Muscle of leg (tissue), 11 donors: ENCODE data around the gene RPS6KB2. TPM values are rescaled to one million over a fixed set of nuclear protein-coding genes. Genes with fewer than 3 reads are reported as not detected.
A peak's percentile ranks its signal among the peaks of the same experiment; 100 is the strongest.

ENCODE experiments used
- DNase-seq: peaks from one replicate; pipeline ENCODE4 v3.0.0; 2013
- H3K27ac ChIP-seq: one replicate; pipeline ENCODE4 v1.5.1; 2013; ENCODE audit warnings: mild to moderate bottlenecking, low read length, control low read depth
- H3K27me3 ChIP-seq: one replicate; pipeline ENCODE4 v1.6.1; 2013; ENCODE audit warnings: low read length; ENCODE audit not compliant: control insufficient read depth, insufficient read depth
- H3K36me3 ChIP-seq: one replicate; pipeline ENCODE4 v1.6.1; 2013; ENCODE audit warnings: low read length; ENCODE audit not compliant: control insufficient read depth, insufficient read depth
- H3K4me1 ChIP-seq: one replicate; pipeline ENCODE4 v1.6.1; 2013; ENCODE audit warnings: low read length; ENCODE audit not compliant: control insufficient read depth, insufficient read depth
- H3K4me3 ChIP-seq: one replicate; pipeline ENCODE4 v1.5.1; 2013; ENCODE audit warnings: low read length, control low read depth
- H3K9me3 ChIP-seq: replicated peaks from 2 replicates; pipeline ENCODE4 v1.6.1; 2013; ENCODE audit warnings: low read depth, low read length; ENCODE audit not compliant: control insufficient read depth
- WGBS: methylation state at CpG from one replicate; pipeline ENCODE4 v1.1.5; 2013; ENCODE audit warnings: missing lambda C conversion rate; ENCODE audit not compliant: insufficient coverage; 5-methylcytosine and 5-hydroxymethylcytosine counted together
- polyA plus RNA-seq, 8 donors: library from polyadenylated mRNA; unstranded; fragments of 120-200 nt; gene quantifications; one replicate each; pipeline versions ENCODE4 v1.2.1 to v1.2.3, GENCODE V29; 2013; ENCODE audit warnings: inconsistent platforms in 1 of 8, low replicate concordance in 1 of 8; ENCODE audit not compliant: insufficient read length in 8 of 8, insufficient read depth in 1 of 8
- total RNA-seq: library from RNA; stranded (reverse); fragments of 120-200 nt; gene quantifications from one replicate; pipeline ENCODE4 v1.2.4, GENCODE V29; 2013

RPS6KB2 gene
- total and polyA plus RNA-seq, 9 donors, result 27.9 to 45.5 (median 37.7) TPM

DNA sequence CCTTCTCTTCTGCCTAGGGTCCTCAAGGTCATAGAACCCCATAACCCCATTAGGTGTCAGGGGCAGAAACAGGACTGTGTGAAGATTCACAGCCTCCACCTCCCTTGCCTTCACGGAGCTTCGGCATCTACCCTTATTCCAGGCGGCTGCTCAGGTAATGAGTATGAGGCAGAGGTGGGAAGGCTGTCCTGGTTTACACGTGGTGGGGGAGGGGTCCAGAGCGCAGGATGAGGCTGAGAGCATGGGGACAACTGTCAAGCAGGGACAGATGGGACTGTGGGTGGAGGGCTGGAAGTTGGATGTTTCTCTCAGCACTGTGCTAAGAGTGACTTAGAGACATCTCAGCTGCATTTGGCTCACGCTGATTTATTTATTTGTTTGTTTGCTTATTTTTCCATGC is 40.8 kb upstream of the RPS6KB2 start:
- DNase-seq, result no peak
- 22% methylated on average over 2 of the region's 6 CpGs for WGBS
- H3K4me3 ChIP-seq, result no peak overlapping the region

GRCh38 chr11:67389477-67389876 is 38.8 kb upstream of the RPS6KB2 start:
- 56% methylated on average over 4 of the region's 6 CpGs for WGBS
- DNase-seq, result no peak

More for the DNA sequence above, 40.8 kb upstream of the RPS6KB2 start:
- no peaks in the 10 kb centered on the region for H3K9me3 ChIP-seq
- H3K27me3 ChIP-seq, result peaks cover 4% of the 10 kb centered on the region
- no peaks in the 10 kb centered on the region for H3K36me3 ChIP-seq
- H3K27ac ChIP-seq, result no peak overlapping the region
- peaks cover 13% of the 10 kb centered on the region for H3K4me1 ChIP-seq

GRCh38 chr11:67390947-67391303 is 37.4 kb upstream of the RPS6KB2 start:
- Histone ChIP-seq H3K27me3 (peaks cover under 1% of the 10 kb centered on the region), H3K4me3 (peak overlapping the region; percentile 84), H3K4me1 (peaks cover 16% of the 10 kb centered on the region), H3K9me3 (no peaks in the 10 kb centered on the region), H3K36me3 (peaks cover 18% of the 10 kb centered on the region), H3K27ac (peak overlapping the region; percentile 88)
- no peak for DNase-seq
- WGBS, result 1% methylated on average over 10 of the region's 15 CpGs

More at GRCh38 chr11:67389477-67389876, 38.8 kb upstream of the RPS6KB2 start:
- Histone ChIP-seq H3K27me3 (peaks cover 2% of the 10 kb centered on the region), H3K4me3 (no peak overlapping the region), H3K4me1 (peaks cover 16% of the 10 kb centered on the region), H3K36me3 (peaks cover 11% of the 10 kb centered on the region), H3K27ac (no peak overlapping the region), H3K9me3 (no peaks in the 10 kb centered on the region)

GRCh38 chr11:67391304-67392182 is 36.8 kb upstream of the RPS6KB2 start, which contains the start of gene RAD9A:
Gene RAD9A (plus strand): TSS chr11:67391986. CDS start chr11:67392045, 59 bp downstream.
- WGBS, result under 1% methylated on average over 66 of the region's 75 CpGs
- H3K27ac ChIP-seq, result peak within 1 kb of the TSS; percentile 88

GRCh38 chr11:67392183-67392715 is 36.0 kb upstream of the RPS6KB2 start:
- H3K36me3 ChIP-seq, result peaks cover 31% of the 10 kb centered on the region
- peak overlapping the region; percentile 84 for H3K4me3 ChIP-seq
- peak overlapping the region; percentile 31 for H3K27ac ChIP-seq
- peaks cover 27% of the 10 kb centered on the region for H3K4me1 ChIP-seq
- no peaks in the 10 kb centered on the region for H3K9me3 ChIP-seq
- no peak for DNase-seq
- WGBS, result 9% methylated on average over 26 of the region's 31 CpGs
- H3K27me3 ChIP-seq, result no peaks in the 10 kb centered on the region

More at GRCh38 chr11:67391304-67392182, 36.8 kb upstream of the RPS6KB2 start, which contains the start of gene RAD9A:
- Histone ChIP-seq H3K36me3 (peaks cover 24% of the 10 kb centered on the region), H3K27me3 (no peaks in the 10 kb centered on the region), H3K4me3 (peak within 1 kb of the TSS; percentile 84), H3K4me1 (peaks cover 19% of the 10 kb centered on the region), H3K9me3 (no peaks in the 10 kb centered on the region)
- DNase-seq, result peak; percentile 98

DNA sequence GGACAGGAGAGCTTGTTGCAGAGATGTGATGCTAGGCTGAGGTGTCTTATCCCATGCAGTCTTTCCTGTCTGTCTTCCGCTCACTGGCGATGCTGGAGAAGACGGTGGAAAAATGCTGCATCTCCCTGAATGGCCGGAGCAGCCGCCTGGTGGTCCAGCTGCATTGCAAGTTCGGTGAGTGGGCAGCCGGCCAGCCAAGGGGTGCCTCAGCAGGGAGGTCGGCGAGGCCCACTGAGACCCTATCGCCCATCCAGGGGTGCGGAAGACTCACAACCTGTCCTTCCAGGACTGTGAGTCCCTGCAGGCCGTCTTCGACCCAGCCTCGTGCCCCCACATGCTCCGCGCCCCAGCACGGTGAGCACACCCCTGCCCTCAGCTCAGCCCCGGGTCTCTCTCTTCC is 34.9 kb upstream of the RPS6KB2 start:
- Histone ChIP-seq H3K4me1 (peaks cover 29% of the 10 kb centered on the region), H3K9me3 (no peaks in the 10 kb centered on the region), H3K27ac (no peak overlapping the region), H3K36me3 (peaks cover 43% of the 10 kb centered on the region), H3K27me3 (no peaks in the 10 kb centered on the region), H3K4me3 (no peak overlapping the region)
- no peak for DNase-seq
- WGBS, result 93% methylated on average over 17 of the region's 18 CpGs

DNA sequence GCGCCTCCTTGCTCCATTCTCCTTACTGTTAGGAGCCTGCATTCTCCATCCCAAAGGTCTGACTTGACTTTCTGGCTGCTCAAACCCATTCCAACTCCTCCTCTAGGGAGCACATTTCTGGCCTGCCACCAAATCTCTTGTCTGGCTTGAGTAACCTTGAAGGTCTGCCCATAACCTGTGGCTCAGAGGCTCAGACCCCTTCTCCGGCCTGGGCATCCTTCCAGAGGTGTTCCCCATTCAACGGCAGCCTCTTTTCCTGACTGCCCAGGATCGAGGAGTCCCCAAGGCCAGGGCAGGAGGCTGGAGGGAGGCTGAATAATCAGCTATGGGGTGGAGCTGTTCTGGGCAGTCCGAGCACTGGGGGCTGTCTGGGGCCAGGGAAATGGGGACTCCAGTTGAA is 34.3 kb upstream of the RPS6KB2 start:
- 60% methylated on average over 5 of the region's 5 CpGs for WGBS
- H3K4me1 ChIP-seq, result peaks cover 29% of the 10 kb centered on the region
- peaks cover 48% of the 10 kb centered on the region for H3K36me3 ChIP-seq
- no peak overlapping the region for H3K4me3 ChIP-seq
- H3K27me3 ChIP-seq, result no peaks in the 10 kb centered on the region
- H3K27ac ChIP-seq, result no peak overlapping the region
- H3K9me3 ChIP-seq, result no peaks in the 10 kb centered on the region
- DNase-seq, result no peak

- Histone ChIP-seq H3K4me1 (peaks cover 39% of the 10 kb centered on the region), H3K4me3 (no peak overlapping the region), H3K36me3 (peaks cover 62% of the 10 kb centered on the region), H3K27me3 (no peaks in the 10 kb centered on the region), H3K9me3 (no peaks in the 10 kb centered on the region), H3K27ac (no peak overlapping the region)
- DNase-seq, result no peak
- WGBS, result 64% methylated on average over 13 of the region's 19 CpGs
Observed at GRCh38 chr11:67395555-67396258, 32.6 kb upstream of the RPS6KB2 start.

- Histone ChIP-seq H3K9me3 (no peaks in the 10 kb centered on the region), H3K4me1 (peaks cover 39% of the 10 kb centered on the region), H3K4me3 (no peak overlapping the region), H3K36me3 (peaks cover 62% of the 10 kb centered on the region), H3K27ac (no peak overlapping the region), H3K27me3 (no peaks in the 10 kb centered on the region)
- no peak for DNase-seq
- WGBS, result 58% methylated on average over 6 of the region's 7 CpGs
Observed at GRCh38 chr11:67396259-67396581, 32.1 kb upstream of the RPS6KB2 start.
